Mesenchymal stem cell (in vitro differentiated cells and primary cell): ENCODE results near the gene MDC1.

Experiments used
- DNase-seq: peaks from one replicate; pipeline ENCODE4 v3.0.0-alpha.2; 2013
- H2AFZ ChIP-seq: one replicate; pipeline ENCODE4 v1.6.1; 2013; ENCODE audit warnings: low read depth, mild to moderate bottlenecking, control low read depth, inconsistent platforms, low read length, moderate library complexity
- H2AK5ac ChIP-seq: 2 replicates; pipeline ENCODE4 v1.6.1; 2013; ENCODE audit warnings: low read length, moderate library complexity, mild to moderate bottlenecking, inconsistent platforms; ENCODE audit not compliant: severe bottlenecking
- H2BK120ac ChIP-seq: one replicate; pipeline ENCODE4 v1.6.1; 2013; ENCODE audit warnings: low read depth, mild to moderate bottlenecking, inconsistent platforms, low read length, moderate library complexity
- H2BK12ac ChIP-seq, 2 experiments: one replicate each; pipeline ENCODE4 v1.6.1; 2013; ENCODE audit warnings: inconsistent platforms in 2 of 2, low read length in 2 of 2, mild to moderate bottlenecking in 2 of 2, moderate library complexity in 2 of 2, control low read depth in 1 of 2
- H2BK15ac ChIP-seq: one replicate; pipeline ENCODE4 v1.6.1; 2013; ENCODE audit warnings: mild to moderate bottlenecking, low read depth, inconsistent platforms; ENCODE audit not compliant: poor library complexity, severe bottlenecking
- H2BK5ac ChIP-seq: 2 replicates; pipeline ENCODE4 v1.6.1; 2013; ENCODE audit warnings: low read depth, mild to moderate bottlenecking, low read length, control low read depth, inconsistent platforms; ENCODE audit not compliant: poor library complexity, severe bottlenecking
- H3K14ac ChIP-seq, 2 experiments: one replicate each; pipeline ENCODE4 v1.6.1; 2013; ENCODE audit warnings: inconsistent platforms in 2 of 2, low read length in 2 of 2, control low read depth in 1 of 2, mild to moderate bottlenecking in 1 of 2, moderate library complexity in 1 of 2
- H3K18ac ChIP-seq, 2 experiments: one replicate each; pipeline ENCODE4 v1.6.1; 2013; ENCODE audit warnings: inconsistent platforms in 2 of 2, low read length in 2 of 2, control low read depth in 1 of 2, low read depth in 1 of 2, mild to moderate bottlenecking in 1 of 2
- H3K23ac ChIP-seq, 2 experiments: one replicate each; pipeline ENCODE4 v1.6.1; 2013; ENCODE audit warnings: inconsistent platforms in 2 of 2, low read length in 2 of 2, mild to moderate bottlenecking in 2 of 2, moderate library complexity in 2 of 2, control low read depth in 1 of 2
- H3K27ac ChIP-seq: 2 replicates; pipeline ENCODE4 v1.5.1; 2013; ENCODE audit warnings: mild to moderate bottlenecking, moderate library complexity, low read length, control low read depth, inconsistent platforms; ENCODE audit not compliant: poor library complexity, severe bottlenecking
- H3K27me3 ChIP-seq, 2 experiments: 2 replicates each; pipeline versions ENCODE4 v1.6.1 to v1.7.0; 2013; ENCODE audit warnings: low read length in 2 of 2, mild to moderate bottlenecking in 2 of 2, moderate library complexity in 2 of 2, control low read depth in 1 of 2, inconsistent platforms in 1 of 2; ENCODE audit not compliant: control insufficient read depth in 1 of 2, insufficient read depth in 1 of 2
- H3K36me3 ChIP-seq, 2 experiments: 2 replicates each; pipeline versions ENCODE4 v1.6.1 to v1.7.0; 2013; ENCODE audit warnings: low read length in 2 of 2, control low read depth in 1 of 2, inconsistent platforms in 1 of 2, low read depth in 1 of 2, mild to moderate bottlenecking in 1 of 2; ENCODE audit not compliant: insufficient read depth in 2 of 2, control insufficient read depth in 1 of 2
- H3K4ac ChIP-seq, 2 experiments: one replicate each; pipeline ENCODE4 v1.6.1; 2013; ENCODE audit warnings: inconsistent platforms in 2 of 2, low read length in 2 of 2, mild to moderate bottlenecking in 2 of 2, moderate library complexity in 2 of 2, control low read depth in 1 of 2, low read depth in 1 of 2
- H3K4me1 ChIP-seq: 2 replicates; pipeline ENCODE4 v1.6.1; 2013; ENCODE audit warnings: low read depth, low read length, control low read depth; ENCODE audit not compliant: control insufficient read depth, insufficient read depth
- H3K4me2 ChIP-seq: 2 replicates; pipeline ENCODE4 v1.6.1; 2013; ENCODE audit warnings: low read length, mild to moderate bottlenecking, inconsistent platforms; ENCODE audit not compliant: poor library complexity, severe bottlenecking
- H3K4me3 ChIP-seq, 2 experiments: 2 replicates each; pipeline versions ENCODE4 v1.5.1 to v1.7.0; 2013; ENCODE audit warnings: low read length in 2 of 2, mild to moderate bottlenecking in 2 of 2, control low read depth in 1 of 2, low read depth in 1 of 2; ENCODE audit not compliant: insufficient read depth in 1 of 2
- H3K79me1 ChIP-seq: replicated peaks from 2 replicates; pipeline ENCODE4 v1.6.1; 2013; ENCODE audit warnings: mild to moderate bottlenecking, control low read depth, low read length, inconsistent platforms; ENCODE audit not compliant: poor library complexity, severe bottlenecking
- H3K9ac ChIP-seq: 2 replicates; pipeline ENCODE4 v1.7.0; 2013; ENCODE audit warnings: mild to moderate bottlenecking, low read length, moderate library complexity
- H3K9me3 ChIP-seq: 2 replicates; pipeline ENCODE4 v1.7.0; 2013; ENCODE audit warnings: mild to moderate bottlenecking, low read length; ENCODE audit not compliant: control insufficient read depth
- H4K8ac ChIP-seq: one replicate; pipeline ENCODE4 v1.6.1; 2013; ENCODE audit warnings: inconsistent platforms, mild to moderate bottlenecking, low read length, moderate library complexity
- H4K91ac ChIP-seq: one replicate; pipeline ENCODE4 v1.6.1; 2013; ENCODE audit warnings: mild to moderate bottlenecking, low read length, inconsistent platforms
- WGBS: methylation state at CpG from one replicate; pipeline ENCODE4 v1.1.7; 2013; ENCODE audit warnings: mixed read lengths; 5-methylcytosine and 5-hydroxymethylcytosine counted together

The MDC1 gene

GRCh38 chr6:30683980-30684338, 33.1 kb downstream of the MDC1 start:
- Histone ChIP-seq H3K4me1 (peaks cover 34% of the 10 kb centered on the region), H4K8ac (no peak overlapping the region), H3K9me3 (no peaks in the 10 kb centered on the region), H2BK120ac (peak overlapping the region; percentile 27), H2AK5ac (peak overlapping the region; percentile 67), H3K18ac (peak overlapping the region; percentile 46 to 63), H2BK15ac (no peak overlapping the region), H3K36me3 (peaks cover 29 to 37% of the 10 kb centered on the region in 2 experiments), H2AFZ (no peak overlapping the region), H2BK12ac (no peak overlapping the region), H3K27me3 (no peaks in the 10 kb centered on the region), H2BK5ac (no peak overlapping the region), H3K4ac (peak overlapping the region; percentile 13 to 77), H3K14ac (peak overlapping the region; percentile 61 to 62), H3K9ac (peak overlapping the region; percentile 95), H4K91ac (no peak overlapping the region), H3K23ac (peak overlapping the region in 1 of 2 experiments; percentile 37), H3K4me2 (peak overlapping the region; percentile 83), H3K27ac (peak overlapping the region; percentile 98), H3K79me1 (peaks cover 2% of the 10 kb centered on the region), H3K4me3 (peak overlapping the region; percentile 70 to 93)
- DNase-seq, result no peak
- 22% methylated on average over 2 of the region's 2 CpGs for WGBS

- peak overlapping the region; percentile 70 to 93 for H3K4me3 ChIP-seq
- peak overlapping the region; percentile 91 for H3K4me2 ChIP-seq
- H3K14ac ChIP-seq, result peak overlapping the region; percentile 62 to 78
- no peaks in the 10 kb centered on the region for H3K79me1 ChIP-seq
- H2BK5ac ChIP-seq, result peak overlapping the region; percentile 90
- H4K91ac ChIP-seq, result no peak overlapping the region
- no peak overlapping the region for H4K8ac ChIP-seq
- peak overlapping the region; percentile 4 to 84 for H3K18ac ChIP-seq
- peak overlapping the region; percentile 27 for H2BK120ac ChIP-seq
- H2BK15ac ChIP-seq, result peak overlapping the region; percentile 30
- peak overlapping the region; percentile 80 for H2AK5ac ChIP-seq
- H3K4ac ChIP-seq, result peak overlapping the region in 1 of 2 experiments; percentile 91
- peaks cover 33 to 37% of the 10 kb centered on the region in 2 experiments for H3K36me3 ChIP-seq
- peak overlapping the region in 1 of 2 experiments; percentile 56 for H2BK12ac ChIP-seq
- H3K4me1 ChIP-seq, result peaks cover 28% of the 10 kb centered on the region
- WGBS, result 9% methylated on average over 6 of the region's 7 CpGs
- no peaks in the 10 kb centered on the region for H3K27me3 ChIP-seq
- peak overlapping the region; percentile 98 for H3K27ac ChIP-seq
- H3K9me3 ChIP-seq, result no peaks in the 10 kb centered on the region
- peak overlapping the region in 1 of 2 experiments; percentile 15 for H3K23ac ChIP-seq
- DNase-seq, result peak; percentile 38
- H3K9ac ChIP-seq, result peak overlapping the region; percentile 95
- H2AFZ ChIP-seq, result no peak overlapping the region
Measured at GRCh38 chr6:30683183-30683979, 33.7 kb downstream of the MDC1 start.

- Histone ChIP-seq H3K4ac (peak overlapping the region; percentile 28 to 91), H3K9me3 (no peaks in the 10 kb centered on the region), H2BK120ac (no peak overlapping the region), H3K27me3 (no peaks in the 10 kb centered on the region), H3K23ac (no peak overlapping the region), H3K4me3 (peak overlapping the region; percentile 70 to 93), H3K4me1 (peaks cover 23% of the 10 kb centered on the region), H3K14ac (peak overlapping the region in 1 of 2 experiments; percentile 48), H2BK12ac (peak overlapping the region in 1 of 2 experiments; percentile 56), H2BK5ac (peak overlapping the region; percentile 90), H3K79me1 (no peaks in the 10 kb centered on the region), H2AK5ac (peak overlapping the region; percentile 88), H4K8ac (peak overlapping the region; percentile 60), H2BK15ac (peak overlapping the region; percentile 19), H3K27ac (peak overlapping the region; percentile 98), H3K36me3 (peaks cover 42 to 46% of the 10 kb centered on the region in 2 experiments), H2AFZ (no peak overlapping the region), H4K91ac (peak overlapping the region; percentile 44), H3K4me2 (peak overlapping the region; percentile 91), H3K9ac (peak overlapping the region; percentile 95), H3K18ac (peak overlapping the region; percentile 4 to 84)
- DNase-seq, result peak; percentile 93
- under 1% methylated on average over 8 of the region's 11 CpGs for WGBS
Measured at GRCh38 chr6:30682143-30683117, 34.7 kb downstream of the MDC1 start.
